Keratinocyte (primary cell): ENCODE data around the gene IMPDH1.

Experiments used
- CTCF ChIP-seq, 3 experiments: IDR thresholded peaks in 1 of 3; conservative IDR thresholded peaks in 1 of 3; optimal IDR thresholded peaks in 1 of 3; 2 replicates in 2 of 3; 3 replicates in 1 of 3; pipeline versions ENCODE3 to v1.5.1; 2011; ENCODE audit warnings: low read length in 3 of 3, mild to moderate bottlenecking in 3 of 3, moderate library complexity in 2 of 3, control low read depth in 1 of 3, inconsistent platforms in 1 of 3; ENCODE audit not compliant: insufficient read depth in 2 of 3; ENCODE audit errors: extremely low read depth in 1 of 3
- EZH2 ChIP-seq: IDR thresholded peaks from one replicate; pipeline ENCODE4 v1.6.1; 2012; ENCODE audit warnings: inconsistent platforms, mild to moderate bottlenecking, low read length, moderate library complexity

- TF ChIP-seq CTCF (optimal IDR thresholded peaks at IDR 0.05 in 1 of 3, IDR thresholded peaks at IDR 0.05 in 1 of 3, conservative IDR thresholded peaks at IDR 0.05 in 1 of 3; ENCODE audit: extremely low read depth in 1 of 3, insufficient read depth in 2 of 3, low read length in 3 of 3) (no peak), EZH2 (no peak)
These were observed 29.8 kb downstream of the IMPDH1 start for GRCh38 chr7:128379900-128380479.
